ENCODE data around the gene POLR3B.

DNA sequence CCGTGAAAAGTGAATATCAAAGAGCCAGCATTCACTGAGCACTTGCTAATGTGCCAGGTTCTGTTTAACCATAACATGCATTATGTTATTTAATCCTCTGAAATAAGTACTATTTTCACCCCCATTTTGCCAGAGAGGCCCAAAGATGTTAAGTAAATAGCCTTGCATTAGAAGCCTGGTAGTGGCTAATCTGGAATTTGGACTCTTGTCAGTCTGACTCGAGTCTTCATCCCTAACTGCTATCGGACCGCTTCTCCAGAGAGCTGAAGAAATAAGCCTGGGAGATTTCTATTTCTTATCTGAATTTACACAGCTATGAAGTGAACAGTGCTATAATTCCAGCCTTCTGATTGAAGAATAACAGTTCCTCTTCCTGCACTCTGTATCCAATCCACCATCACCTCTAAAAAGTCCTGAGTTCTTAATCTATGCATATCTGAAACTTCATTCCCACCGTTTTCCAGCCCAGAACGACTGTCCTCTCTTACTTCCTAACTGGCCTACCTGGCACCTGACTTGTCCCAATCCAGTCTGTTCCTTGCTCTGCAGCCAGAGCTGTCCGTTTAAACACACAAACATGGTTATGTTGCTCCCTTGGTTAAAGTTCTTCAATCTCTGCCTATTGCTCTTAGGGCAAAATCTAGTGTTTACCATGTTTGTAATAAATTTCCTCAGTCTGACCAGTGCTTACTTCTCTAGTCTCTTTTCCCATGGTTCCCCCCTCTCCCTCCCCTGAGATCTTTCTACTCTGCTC, 2.3 kb downstream of the POLR3B start:
- TF ChIP-seq POLR2AphosphoS5 (IDR thresholded peaks at IDR 0.05; ENCODE audit: borderline replicate concordance, low read depth, low read length) = no peak
- TF ChIP-seq EZH2 (IDR thresholded peaks at IDR 0.05) = no peak
- no peak for TF ChIP-seq FOXP2 (optimal IDR thresholded peaks at IDR 0.05; ENCODE audit: control extremely low read depth, extremely low read length, insufficient read depth)
